ENCODE data around the gene LYSMD1.

Gene LYSMD1

GRCh38 chr1:151165738-151166504 lies at the start of gene LYSMD1, which contains the start of gene SCNM1:
TSS of gene LYSMD1 (minus strand) at chr1:151165902. CDS start at chr1:151165258, 644 bp downstream.
TSS of gene SCNM1 (plus strand) at chr1:151166144. CDS start at chr1:151166153, 9 bp downstream.
- no peaks in the 10 kb centered on the region for H3K9me3 ChIP-seq (ENCODE audit: insufficient read depth, low read length, severe bottlenecking)
- ATAC-seq (ENCODE audit: insufficient read depth, low read depth): peak; percentile 95

GRCh38 chr1:151213560-151213959 lies 47.9 kb upstream of the LYSMD1 start:
- DNase-seq (no peak), ATAC-seq (ENCODE audit: insufficient read depth, low read depth) (no peak)
- Histone ChIP-seq H3K4me2 (ENCODE audit: insufficient read depth, low read length) (no peak overlapping the region; the same call in 1 of the 2 replicates), H3K27me3 (ENCODE audit: insufficient read depth, low read length, poor library complexity) (no peaks in the 10 kb centered on the region), H3K4me3 (ENCODE audit: low read depth in 1 of 2, low read length in 2 of 2) (no peak overlapping the region), H3K36me3 (ENCODE audit: insufficient read depth, low read length) (peaks cover 50% of the 10 kb centered on the region), H4K20me1 (ENCODE audit: insufficient read depth, low read length) (peaks cover 38% of the 10 kb centered on the region), H3K79me2 (ENCODE audit: insufficient read depth, low read length) (peaks cover 96% of the 10 kb centered on the region), H2AFZ (ENCODE audit: low read depth, low read length) (no peak overlapping the region), H3K4me1 (ENCODE audit: insufficient read depth, low read length) (peaks cover 22% of the 10 kb centered on the region), H3K27ac (ENCODE audit: low read length) (no peak overlapping the region), H3K9ac (ENCODE audit: low read depth, low read length) (no peak overlapping the region), H3K9me3 (ENCODE audit: insufficient read depth, low read length, severe bottlenecking) (no peaks in the 10 kb centered on the region)
- TF ChIP-seq CTCF (IDR thresholded peaks at IDR 0.05; ENCODE audit: borderline replicate concordance, extremely low read depth, low read length, poor library complexity, severe bottlenecking) (no peak), EZH2 (IDR thresholded peaks at IDR 0.05; ENCODE audit: borderline replicate concordance, low read depth, low read length, severe bottlenecking) (no peak)

More at GRCh38 chr1:151165738-151166504, at the start of gene LYSMD1, which contains the start of gene SCNM1:
- H4K20me1 ChIP-seq (ENCODE audit: insufficient read depth, low read length): no peaks in the 10 kb centered on the region
- peak; percentile 98 for DNase-seq
- H3K27ac ChIP-seq (ENCODE audit: low read length): peak within 1 kb of the TSS; percentile 90
- peak within 1 kb of the TSS; percentile 89 to 91 for H3K4me3 ChIP-seq (ENCODE audit: low read depth in 1 of 2, low read length in 2 of 2)
- H3K27me3 ChIP-seq (ENCODE audit: insufficient read depth, low read length, poor library complexity): no peaks in the 10 kb centered on the region
- peak within 1 kb of the TSS; percentile 91 for H2AFZ ChIP-seq (ENCODE audit: low read depth, low read length)
- H3K9ac ChIP-seq (ENCODE audit: low read depth, low read length): peak within 1 kb of the TSS; percentile 71
- peak within 1 kb of the TSS; percentile 96 for H3K4me2 ChIP-seq (ENCODE audit: insufficient read depth, low read length)
- H3K4me1 ChIP-seq (ENCODE audit: insufficient read depth, low read length): peaks cover 31% of the 10 kb centered on the region
- TF ChIP-seq EZH2 (IDR thresholded peaks at IDR 0.05; ENCODE audit: borderline replicate concordance, low read depth, low read length, severe bottlenecking) (no peak), CTCF (IDR thresholded peaks at IDR 0.05; ENCODE audit: borderline replicate concordance, extremely low read depth, low read length, poor library complexity, severe bottlenecking) (no peak)
- H3K79me2 ChIP-seq (ENCODE audit: insufficient read depth, low read length): peaks cover 38% of the 10 kb centered on the region
- peaks cover 43% of the 10 kb centered on the region for H3K36me3 ChIP-seq (ENCODE audit: insufficient read depth, low read length)

GRCh38 chr1:151211972-151212705 lies 46.4 kb upstream of the LYSMD1 start:
- no peak overlapping the region for H2AFZ ChIP-seq (ENCODE audit: low read depth, low read length)
- TF ChIP-seq EZH2 (IDR thresholded peaks at IDR 0.05; ENCODE audit: borderline replicate concordance, low read depth, low read length, severe bottlenecking) (no peak), CTCF (IDR thresholded peaks at IDR 0.05; ENCODE audit: borderline replicate concordance, extremely low read depth, low read length, poor library complexity, severe bottlenecking) (no peak)
- H3K27me3 ChIP-seq (ENCODE audit: insufficient read depth, low read length, poor library complexity): no peaks in the 10 kb centered on the region
- no peak overlapping the region for H3K4me2 ChIP-seq (ENCODE audit: insufficient read depth, low read length)
- peaks cover 96% of the 10 kb centered on the region for H3K79me2 ChIP-seq (ENCODE audit: insufficient read depth, low read length)
- H3K9ac ChIP-seq (ENCODE audit: low read depth, low read length): no peak overlapping the region
- no peak overlapping the region for H3K27ac ChIP-seq (ENCODE audit: low read length)
- H3K4me1 ChIP-seq (ENCODE audit: insufficient read depth, low read length): peaks cover 22% of the 10 kb centered on the region
- peak; percentile 78 for ATAC-seq (ENCODE audit: insufficient read depth, low read depth)
- H4K20me1 ChIP-seq (ENCODE audit: insufficient read depth, low read length): peaks cover 36% of the 10 kb centered on the region
- no peaks in the 10 kb centered on the region for H3K9me3 ChIP-seq (ENCODE audit: insufficient read depth, low read length, severe bottlenecking)
- H3K4me3 ChIP-seq (ENCODE audit: low read depth in 1 of 2, low read length in 2 of 2): no peak overlapping the region
- H3K36me3 ChIP-seq (ENCODE audit: insufficient read depth, low read length): peaks cover 58% of the 10 kb centered on the region
- DNase-seq: peak; percentile 49

Measured in DND-41 (cell line).